ENCODE results near the gene ELOB.

ELOB gene

GRCh38 chr16:2745961-2746360, 31.1 kb downstream of the ELOB start:
- TF ChIP-seq CTCF (IDR thresholded peaks at IDR 0.05; ENCODE audit: low read length, missing control alignments), result no peak
- H3K4me3 ChIP-seq (replicated peaks; ENCODE audit: low read depth, low read length), result no peak overlapping the region
- no peak for DNase-seq (ENCODE audit: low read depth)

- no peak for TF ChIP-seq CTCF (IDR thresholded peaks at IDR 0.05; ENCODE audit: low read length, missing control alignments)
- no peak overlapping the region for H3K4me3 ChIP-seq (replicated peaks; ENCODE audit: low read depth, low read length)
- no peak for DNase-seq (ENCODE audit: low read depth)
These were observed 31.8 kb downstream of the ELOB start for GRCh38 chr16:2745116-2745890.

DNA sequence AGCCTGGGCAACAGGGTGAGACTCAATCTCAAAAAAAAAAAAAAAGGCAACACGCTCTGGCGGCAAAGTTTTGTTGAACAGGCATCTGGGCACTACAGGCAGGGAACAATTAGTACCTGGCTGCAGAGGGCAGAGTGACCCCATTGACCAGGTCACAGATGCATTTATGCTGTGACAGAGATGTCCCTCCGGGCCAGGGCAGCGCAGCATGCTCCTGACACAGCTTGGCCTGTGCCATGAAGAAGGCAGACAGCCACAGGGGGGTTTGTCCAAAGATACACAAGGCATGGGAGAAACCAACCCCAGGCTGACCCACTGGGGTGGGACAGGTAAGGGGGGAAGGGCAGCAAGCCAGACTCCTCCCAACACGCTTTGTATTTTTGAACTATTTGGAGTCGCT, 32.4 kb downstream of the ELOB start:
- DNase-seq (ENCODE audit: low read depth), result no peak
- H3K4me3 ChIP-seq (replicated peaks; ENCODE audit: low read depth, low read length), result no peak overlapping the region
- no peak for TF ChIP-seq CTCF (IDR thresholded peaks at IDR 0.05; ENCODE audit: low read length, missing control alignments)

- H3K4me3 ChIP-seq (replicated peaks; ENCODE audit: low read depth, low read length), result no peak overlapping the region
- no peak for DNase-seq (ENCODE audit: low read depth)
- TF ChIP-seq CTCF (IDR thresholded peaks at IDR 0.05; ENCODE audit: low read length, missing control alignments), result no peak
These were observed 33.9 kb downstream of the ELOB start for GRCh38 chr16:2743007-2743810.

- no peak for TF ChIP-seq CTCF (IDR thresholded peaks at IDR 0.05; ENCODE audit: low read length, missing control alignments)
- no peak for DNase-seq (ENCODE audit: low read depth)
- no peak overlapping the region for H3K4me3 ChIP-seq (replicated peaks; ENCODE audit: low read depth, low read length)
These were observed 34.6 kb downstream of the ELOB start for GRCh38 chr16:2742323-2743006.

DNA sequence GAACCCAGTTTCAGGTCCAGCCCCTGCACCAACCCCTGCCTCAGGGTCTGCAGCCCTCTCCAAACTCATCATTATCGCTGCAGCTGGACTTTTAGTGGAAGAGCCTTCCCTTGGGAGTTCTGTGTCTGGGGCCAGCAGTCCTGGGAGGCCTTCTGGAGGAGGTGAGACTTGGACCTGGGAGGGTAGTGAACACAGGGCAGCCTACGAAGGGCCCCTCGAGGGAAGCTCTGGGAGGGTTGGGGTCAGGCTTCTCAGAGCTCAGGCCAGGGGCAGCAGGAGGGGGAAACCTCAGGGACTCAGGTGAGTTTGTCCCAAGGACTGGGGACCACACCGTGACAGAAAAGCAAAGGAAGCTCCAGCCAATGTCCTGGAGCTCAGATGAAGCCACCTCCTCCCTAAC, 35.9 kb downstream of the ELOB start:
- H3K4me3 ChIP-seq (replicated peaks; ENCODE audit: low read depth, low read length), result no peak overlapping the region
- no peak for TF ChIP-seq CTCF (IDR thresholded peaks at IDR 0.05; ENCODE audit: low read length, missing control alignments)
- DNase-seq (ENCODE audit: low read depth), result no peak

All from fibroblast of pulmonary artery (primary cell).